Right atrium auricular region (tissue), 2 donors: Measurements from ENCODE around the gene SEMA7A. TPM values are rescaled to one million over a fixed set of nuclear protein-coding genes. Genes with fewer than 3 reads are reported as not detected.

ENCODE experiments used
- DNase-seq: peaks from one replicate; pipeline ENCODE4 v3.0.0-alpha.2; 2019; ENCODE audit warnings: low spot score
- H3K27ac ChIP-seq, 2 donors: fragments of 200-600 bp; sonication (generic); 1 replicate in 1 of 2; 2 replicates in 1 of 2; pipeline ENCODE4 v1.5.1; 2016 to 2019
- H3K27me3 ChIP-seq, 2 donors: fragments of 200-600 bp; sonication (generic); one replicate each; pipeline versions ENCODE4 v1.5.1 to v1.6.0; 2017 to 2019
- H3K36me3 ChIP-seq: fragments of 200-600 bp; sonication (generic); one replicate; pipeline ENCODE4 v1.5.1; 2016
- H3K4me1 ChIP-seq, 2 donors: fragments of 200-600 bp; sonication (generic); one replicate each; pipeline versions ENCODE4 v1.5.1 to v1.6.0; 2017 to 2019
- H3K4me3 ChIP-seq, 2 donors: fragments of 200-600 bp; sonication (generic); 1 replicate in 1 of 2; 2 replicates in 1 of 2; pipeline ENCODE4 v1.5.1; 2017 to 2019; ENCODE audit warnings: mild to moderate bottlenecking in 1 of 2, moderate library complexity in 1 of 2
- H3K9me3 ChIP-seq, 2 donors: fragments of 200-600 bp; sonication (generic); one replicate each; pipeline ENCODE4 v1.5.1; 2019
- CTCF ChIP-seq, 2 donors: fragments of 200-600 bp; sonication (generic); IDR thresholded peaks; one replicate each; pipeline ENCODE4 v1.5.1; 2019; ENCODE audit warnings: antibody characterized with exemption in 2 of 2
- total RNA-seq, 2 donors: library from RNA; depleted of rRNA; stranded (reverse); fragments of >200 nt; gene quantifications; one replicate each; pipeline ENCODE4 v1.1.0, GENCODE V29; 2016

SEMA7A gene
- total RNA-seq, 2 donors from 2014 or later: 1.0 to 2.9 TPM

DNA sequence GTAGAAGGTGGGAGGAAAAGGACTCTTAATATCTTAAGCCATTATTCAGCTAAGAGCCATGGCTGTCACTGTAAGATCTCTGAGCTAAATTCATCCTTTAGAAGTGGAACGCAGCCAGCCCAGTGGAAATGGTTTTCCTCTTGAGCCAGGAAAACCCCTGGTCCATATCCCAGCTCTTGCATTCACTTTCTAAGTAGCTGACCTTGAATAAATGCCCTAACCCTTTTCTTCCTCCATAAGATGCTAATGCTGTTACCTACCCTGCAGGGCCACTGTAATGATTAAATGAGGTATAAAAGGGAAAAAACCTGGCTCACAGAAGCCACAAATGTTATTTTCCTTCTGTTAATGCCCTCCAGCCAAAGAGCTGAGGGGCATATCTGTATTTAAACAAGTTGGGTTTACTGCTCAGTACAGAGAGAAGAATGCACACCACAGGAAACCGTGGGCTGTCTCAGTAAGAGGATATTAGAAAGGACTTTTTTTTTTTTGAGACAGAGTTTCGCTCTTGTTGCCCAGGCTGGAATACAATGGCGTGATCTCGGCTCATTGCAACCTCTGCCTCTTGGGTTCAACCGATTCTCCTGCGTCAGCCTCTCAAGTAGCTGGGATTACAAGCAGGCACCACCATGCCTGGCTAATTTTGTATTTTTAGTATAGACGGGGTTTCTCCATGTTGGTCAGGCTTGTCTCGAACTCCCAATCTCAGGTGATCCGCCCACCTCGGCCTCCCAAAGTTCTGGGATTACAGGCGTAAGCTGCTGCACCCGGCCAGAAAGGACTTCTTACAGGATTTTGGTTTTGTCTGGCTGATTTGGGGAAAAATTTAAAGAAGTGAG lies 20.4 kb upstream of the SEMA7A start:
- no peak overlapping the region for H3K4me3 ChIP-seq
- H3K4me1 ChIP-seq: no peaks in the 10 kb centered on the region
- DNase-seq: no peak
- peaks cover 82% of the 10 kb centered on the region for H3K36me3 ChIP-seq
- no peaks in the 10 kb centered on the region for H3K9me3 ChIP-seq
- H3K27me3 ChIP-seq: no peaks in the 10 kb centered on the region
- TF ChIP-seq CTCF (IDR thresholded peaks at IDR 0.05): no peak
- no peak overlapping the region for H3K27ac ChIP-seq

DNA sequence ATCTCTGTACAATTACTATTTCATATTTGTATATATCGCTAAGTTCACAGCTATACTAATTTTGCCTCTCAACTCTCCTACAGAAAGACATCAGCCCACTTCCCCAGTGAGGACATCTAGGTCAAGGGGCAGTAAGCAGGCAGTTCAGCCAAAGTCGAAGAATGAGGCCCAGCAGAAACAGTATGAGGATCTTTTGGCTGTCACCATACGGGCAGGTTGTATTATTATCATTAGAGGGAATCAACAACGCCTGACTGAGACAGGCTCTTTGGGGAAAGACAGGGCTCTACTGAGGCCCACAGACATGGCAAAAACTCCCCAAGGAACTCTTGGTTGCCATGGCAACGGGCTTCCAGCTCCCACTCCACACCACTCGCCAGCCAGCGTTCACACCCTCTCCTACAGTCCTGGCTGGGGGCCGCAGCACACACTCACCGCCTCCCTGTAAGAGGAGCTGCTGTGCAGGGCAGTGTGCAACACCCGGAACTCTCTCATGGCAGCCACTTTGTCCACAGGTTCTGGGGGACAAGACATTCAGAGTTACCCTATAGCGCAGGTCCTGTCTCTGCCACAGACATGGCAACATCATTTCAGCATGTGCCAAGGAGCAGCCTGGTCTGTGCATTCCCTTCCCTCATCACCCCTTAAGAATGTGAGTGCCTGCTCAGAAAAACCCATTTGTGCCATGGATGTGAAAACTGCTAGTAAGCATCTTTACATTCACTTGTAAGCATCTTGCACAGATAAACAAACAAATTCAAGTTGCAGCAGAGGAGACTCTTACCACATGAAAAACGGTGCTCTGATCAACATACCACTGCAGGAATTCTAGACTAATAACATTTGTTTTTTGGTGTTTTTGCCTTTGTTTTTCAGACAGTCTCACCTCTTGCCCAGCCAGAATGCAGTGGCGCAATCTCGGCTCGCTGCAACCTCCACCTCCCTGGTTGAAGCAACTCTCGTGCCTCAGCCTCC lies 18.4 kb upstream of the SEMA7A start:
- Histone ChIP-seq H3K27ac (no peak overlapping the region), H3K36me3 (peaks cover 92% of the 10 kb centered on the region), H3K4me1 (no peaks in the 10 kb centered on the region), H3K27me3 (no peaks in the 10 kb centered on the region), H3K4me3 (no peak overlapping the region), H3K9me3 (no peaks in the 10 kb centered on the region)
- no peak for DNase-seq
- TF ChIP-seq CTCF (IDR thresholded peaks at IDR 0.05): no peak

GRCh38 chr15:74451322-74451721 lies 17.6 kb upstream of the SEMA7A start:
- Histone ChIP-seq H3K27ac (no peak overlapping the region), H3K4me3 (no peak overlapping the region), H3K27me3 (no peaks in the 10 kb centered on the region), H3K9me3 (no peaks in the 10 kb centered on the region), H3K36me3 (peaks cover 93% of the 10 kb centered on the region), H3K4me1 (no peaks in the 10 kb centered on the region)
- no peak for TF ChIP-seq CTCF (IDR thresholded peaks at IDR 0.05)
- DNase-seq: no peak

DNA sequence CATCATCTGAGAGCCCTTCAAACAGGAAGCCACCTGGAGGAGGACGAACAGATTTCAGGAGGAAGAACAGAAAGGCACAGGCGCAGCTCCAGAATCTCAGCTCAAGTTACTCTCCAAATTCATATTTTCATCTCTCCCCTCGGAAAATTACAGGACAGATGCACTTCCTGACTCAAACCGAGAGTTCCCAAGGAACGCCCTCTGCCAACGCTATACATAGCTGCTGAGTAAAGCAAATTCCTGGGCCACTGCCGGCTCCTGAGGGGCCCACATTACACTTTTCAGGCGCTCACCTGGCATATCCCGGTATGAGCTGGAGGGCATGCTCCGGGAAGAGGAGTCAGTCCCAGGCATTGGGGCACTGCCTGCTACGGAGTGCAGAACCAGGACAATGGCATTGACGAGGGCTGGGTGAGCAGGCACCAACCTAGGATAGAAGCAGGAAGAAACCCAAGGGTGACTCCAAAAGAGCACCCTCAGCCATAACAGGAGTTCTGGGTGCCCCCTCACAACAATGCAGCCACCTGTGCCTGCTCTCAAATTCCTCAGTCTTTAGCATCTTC lies 16.0 kb upstream of the SEMA7A start:
- H3K4me1 ChIP-seq: no peaks in the 10 kb centered on the region
- H3K9me3 ChIP-seq: no peaks in the 10 kb centered on the region
- H3K27ac ChIP-seq: no peak overlapping the region
- no peak for DNase-seq
- peaks cover 87% of the 10 kb centered on the region for H3K36me3 ChIP-seq
- no peaks in the 10 kb centered on the region for H3K27me3 ChIP-seq
- no peak for TF ChIP-seq CTCF (IDR thresholded peaks at IDR 0.05)
- no peak overlapping the region for H3K4me3 ChIP-seq

DNA sequence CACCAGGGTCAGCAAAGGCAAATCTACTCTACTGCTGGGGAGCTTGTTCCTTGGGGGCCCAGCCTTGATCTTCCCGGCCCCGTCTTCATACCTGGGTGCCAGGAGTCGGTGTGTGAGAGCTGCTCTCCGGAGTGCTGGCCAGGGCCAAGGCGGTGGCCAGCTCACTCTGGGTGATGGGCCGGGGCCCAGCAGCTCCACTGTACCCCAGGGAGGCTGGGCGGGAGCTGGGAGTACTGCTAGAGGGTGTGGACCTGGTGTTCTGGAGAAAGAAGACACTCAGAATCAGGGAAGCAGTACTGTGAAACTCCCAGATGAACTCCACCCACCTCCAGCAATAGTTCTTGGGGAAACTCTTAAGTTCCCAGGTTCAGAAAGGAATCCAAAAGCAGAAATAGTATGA lies 15.3 kb upstream of the SEMA7A start:
- DNase-seq: no peak
- Histone ChIP-seq H3K27me3 (no peaks in the 10 kb centered on the region), H3K9me3 (no peaks in the 10 kb centered on the region), H3K4me3 (no peak overlapping the region), H3K36me3 (peaks cover 80% of the 10 kb centered on the region), H3K4me1 (no peaks in the 10 kb centered on the region), H3K27ac (no peak overlapping the region)
- no peak for TF ChIP-seq CTCF (IDR thresholded peaks at IDR 0.05)
